GM12872 (cell line): ENCODE results near the gene SMIM36.

Experiments
- TF ChIP-seq, protein P1 (sequence below): IDR thresholded peaks from 3 replicates; pipeline ENCODE4 v1.5.1; 2011; ENCODE audit warnings: low read depth, mild to moderate bottlenecking, low read length, moderate library complexity; ENCODE audit not compliant: insufficient read depth

Gene SMIM36

DNA sequence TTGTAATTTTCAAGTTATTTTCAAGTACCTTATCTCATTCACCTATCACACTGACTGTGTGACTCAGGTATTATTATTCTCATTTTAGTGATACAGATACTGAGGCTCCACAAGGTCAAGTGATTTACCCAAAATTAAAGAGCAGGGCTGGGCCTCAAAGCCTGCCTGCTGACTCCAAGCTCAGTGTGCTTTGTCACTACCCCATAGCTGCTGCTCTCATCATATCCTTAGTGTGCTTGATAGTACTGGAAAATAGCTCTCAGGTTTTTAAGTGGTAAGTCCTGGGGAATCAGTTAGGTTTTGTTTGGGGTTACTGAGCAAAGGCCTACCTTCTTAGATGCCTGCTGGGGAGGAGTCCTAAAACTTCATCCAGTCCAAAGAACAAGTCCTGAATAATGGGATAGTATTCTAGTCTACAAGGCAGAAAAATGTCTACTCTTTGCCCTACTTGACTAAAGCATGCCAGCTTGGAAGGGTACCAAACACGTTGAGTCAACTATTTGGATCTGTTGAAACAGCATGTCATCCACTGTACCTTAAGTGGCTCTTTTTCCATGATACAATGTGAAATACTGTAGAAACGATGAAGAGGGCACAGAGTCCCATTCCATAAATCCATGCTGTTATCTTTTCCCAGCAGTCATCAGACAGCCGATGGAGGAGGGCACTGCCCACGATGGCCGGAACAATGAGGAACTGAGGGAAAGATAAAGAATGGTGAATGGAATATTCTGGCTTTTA is 100.4 kb downstream of the SMIM36 start:
- TF ChIP-seq, protein P1, sequence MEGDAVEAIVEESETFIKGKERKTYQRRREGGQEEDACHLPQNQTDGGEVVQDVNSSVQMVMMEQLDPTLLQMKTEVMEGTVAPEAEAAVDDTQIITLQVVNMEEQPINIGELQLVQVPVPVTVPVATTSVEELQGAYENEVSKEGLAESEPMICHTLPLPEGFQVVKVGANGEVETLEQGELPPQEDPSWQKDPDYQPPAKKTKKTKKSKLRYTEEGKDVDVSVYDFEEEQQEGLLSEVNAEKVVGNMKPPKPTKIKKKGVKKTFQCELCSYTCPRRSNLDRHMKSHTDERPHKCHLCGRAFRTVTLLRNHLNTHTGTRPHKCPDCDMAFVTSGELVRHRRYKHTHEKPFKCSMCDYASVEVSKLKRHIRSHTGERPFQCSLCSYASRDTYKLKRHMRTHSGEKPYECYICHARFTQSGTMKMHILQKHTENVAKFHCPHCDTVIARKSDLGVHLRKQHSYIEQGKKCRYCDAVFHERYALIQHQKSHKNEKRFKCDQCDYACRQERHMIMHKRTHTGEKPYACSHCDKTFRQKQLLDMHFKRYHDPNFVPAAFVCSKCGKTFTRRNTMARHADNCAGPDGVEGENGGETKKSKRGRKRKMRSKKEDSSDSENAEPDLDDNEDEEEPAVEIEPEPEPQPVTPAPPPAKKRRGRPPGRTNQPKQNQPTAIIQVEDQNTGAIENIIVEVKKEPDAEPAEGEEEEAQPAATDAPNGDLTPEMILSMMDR, result no peak

DNA sequence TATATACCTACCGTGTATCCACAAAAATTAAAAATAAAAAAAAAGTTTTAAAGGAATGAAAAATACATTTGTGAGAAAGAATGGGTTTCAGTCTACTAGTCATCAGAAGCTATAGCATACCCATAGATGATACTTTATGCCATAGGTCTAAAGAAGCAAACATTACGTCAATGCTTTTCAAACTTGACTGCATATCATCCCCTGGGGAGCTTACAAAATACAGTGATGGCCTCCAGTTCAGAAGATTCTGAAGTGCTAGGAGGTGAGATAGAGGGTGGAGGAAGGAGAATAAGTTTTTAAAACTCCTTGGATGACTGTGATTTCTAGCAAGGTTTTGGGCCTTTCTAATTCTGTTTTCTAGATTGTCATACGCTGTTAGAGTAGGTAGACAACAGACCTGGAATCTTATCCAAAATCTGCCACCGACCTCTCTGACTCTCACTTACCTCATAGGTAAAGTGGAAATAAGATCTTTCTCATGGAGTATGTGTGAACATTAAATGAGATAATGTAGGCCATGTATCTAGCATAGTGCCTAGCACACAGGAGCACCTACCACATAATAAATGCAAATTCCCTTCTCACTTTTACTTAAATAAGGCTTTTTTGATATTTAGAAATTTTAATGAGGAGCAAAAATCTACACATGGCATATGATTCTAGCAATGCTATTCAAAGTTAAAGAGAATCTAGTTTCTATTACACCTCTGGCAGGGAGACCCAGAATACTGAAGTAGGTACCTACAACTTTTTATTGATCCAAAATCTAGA is 102.0 kb downstream of the SMIM36 start:
- TF ChIP-seq, protein P1, result no peak

DNA sequence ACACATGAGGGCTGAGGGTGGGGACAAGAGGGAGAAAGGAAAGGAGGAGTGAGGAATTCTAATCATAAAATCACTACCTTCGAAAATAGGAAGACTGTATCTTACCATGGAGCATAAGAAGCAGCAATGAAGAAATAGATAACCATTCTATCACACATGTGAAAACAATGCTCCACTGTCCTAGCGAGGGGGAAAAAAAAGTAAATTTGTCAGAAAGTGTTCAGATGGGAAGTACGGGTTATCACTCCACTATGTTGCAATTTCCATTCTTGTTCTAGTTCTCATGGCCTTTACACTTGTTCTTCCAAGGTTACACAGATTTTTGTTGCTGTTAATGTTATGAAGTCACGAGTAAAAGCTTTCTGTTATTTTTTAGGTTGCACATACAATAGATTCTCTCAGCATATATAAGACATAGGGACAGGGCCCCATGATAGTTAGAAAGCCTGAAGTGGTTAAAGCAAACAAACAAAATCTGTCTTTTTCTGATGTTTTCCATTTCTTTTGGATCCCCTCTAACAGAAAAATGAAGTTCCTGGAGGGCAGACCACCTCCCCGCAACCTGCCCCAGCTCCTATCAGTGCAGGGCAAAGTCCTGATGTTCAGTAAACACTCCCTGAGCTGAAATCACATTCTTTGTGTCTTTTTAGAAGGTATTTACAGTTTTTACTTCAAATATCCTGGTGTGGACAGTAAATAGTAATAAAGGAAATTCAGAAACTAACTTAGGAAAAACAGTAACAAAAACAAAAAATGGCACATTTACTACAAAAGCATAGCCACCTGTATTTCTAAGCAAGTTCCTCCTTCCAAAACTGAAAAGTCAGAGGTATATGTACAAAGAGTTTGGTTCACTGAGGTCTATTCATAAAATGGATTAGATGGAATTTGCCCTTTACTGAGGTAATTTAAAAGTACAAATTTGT is 103.3 kb downstream of the SMIM36 start:
- TF ChIP-seq, protein P1, result no peak

DNA sequence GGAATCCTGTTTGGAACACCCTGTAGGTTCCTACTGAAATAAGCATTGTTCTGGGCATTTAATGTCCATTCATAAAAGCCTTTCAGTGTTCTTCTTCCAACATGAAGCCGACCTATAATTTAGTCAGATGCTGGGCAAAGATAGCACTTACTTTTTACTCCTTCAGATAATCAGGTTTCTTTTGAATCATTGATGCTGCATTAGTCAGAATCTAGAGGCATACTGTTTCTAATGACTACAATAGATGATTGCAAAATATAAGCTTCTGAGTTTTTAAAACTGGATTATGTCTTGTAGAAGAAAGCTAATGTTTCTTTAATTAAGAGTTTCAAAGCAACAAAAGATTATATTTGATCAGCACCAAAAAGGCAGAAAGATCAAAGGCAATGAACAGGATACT is 105.7 kb downstream of the SMIM36 start:
- TF ChIP-seq, protein P1, result no peak

DNA sequence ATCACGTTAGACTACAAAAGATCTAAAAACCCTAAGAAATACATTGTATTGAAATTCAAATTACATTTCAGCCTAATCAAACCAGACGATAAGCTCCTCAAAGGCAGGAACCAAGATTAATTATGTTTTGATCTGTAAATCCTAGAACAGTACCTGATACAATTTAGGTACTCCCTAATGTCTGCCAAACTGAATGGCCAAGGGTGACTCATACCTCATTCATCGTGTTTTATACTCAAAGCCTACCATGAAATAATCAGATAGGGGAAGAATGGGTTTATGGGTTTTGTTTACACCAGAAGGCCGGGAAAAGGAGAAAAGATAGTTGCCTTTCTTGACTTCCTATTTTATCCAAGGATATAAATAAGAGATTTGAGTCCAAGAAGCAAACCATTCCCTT is 108.9 kb downstream of the SMIM36 start:
- TF ChIP-seq, protein P1, result no peak
